ENCODE measurements around the gene KIF26B. TPM values are rescaled to one million over a fixed set of nuclear protein-coding genes. Genes with fewer than 3 reads are reported as not detected.

Gene KIF26B
- total and polyA plus RNA-seq, 10 of the 15 experiments (the other 5 are each of a cell fraction or from before 2014, with no cell fraction given), result 0.35 to 11.6 (median 2.2) TPM

GRCh38 chr1:245108246-245108645, 46.5 kb upstream of the KIF26B start:
- WGBS (ENCODE audit: insufficient coverage, insufficient replicate concordance, low lambda C conversion rate, missing lambda C conversion rate), result 6% methylated on average over 4 of the region's 4 CpGs
- POLR2A ChIA-PET, result no interaction called here

More at GRCh38 chr1:245108246-245108645, 46.5 kb upstream of the KIF26B start:
- no peak overlapping the region for H3K4me3 ChIP-seq
- BruUV-seq (replicated peaks), result no TSS peak
- H3K4me2 ChIP-seq (ENCODE audit: control insufficient read depth, insufficient read depth), result no peak overlapping the region
- H3K27ac ChIP-seq (ENCODE audit: control insufficient read depth, insufficient read depth), result no peak overlapping the region
- ATAC-seq (no peak), FAIRE-seq (no peak), DNase-seq (ENCODE audit: low read depth, low spot score) (no peak)
- no peaks in the 10 kb centered on the region for H3K9me3 ChIP-seq (replicated peaks; ENCODE audit: control insufficient read depth, insufficient read depth, low read length)
- in situ Hi-C loops (cut with MboI) (no loop called here), intact Hi-C loops (cut with micrococcal nuclease; ENCODE audit: unreplicated experiment) (no loop called here)
- RAD21 ChIA-PET (ENCODE audit: unreplicated experiment), result no interaction called here
- H3K79me2 ChIP-seq (ENCODE audit: control insufficient read depth, insufficient read depth, low read length), result no peaks in the 10 kb centered on the region
- H3K9ac ChIP-seq (ENCODE audit: control insufficient read depth, insufficient read depth, low read length), result no peak overlapping the region
- SMC1A ChIA-PET (ENCODE audit: uncharacterized antibody, unreplicated experiment), result no interaction called here
- H3K4me1 ChIP-seq (ENCODE audit: control insufficient read depth, insufficient read depth, low read length), result no peaks in the 10 kb centered on the region
- no peak overlapping the region for H2AFZ ChIP-seq (ENCODE audit: control insufficient read depth, low read depth, low read length)
- no peaks in the 10 kb centered on the region; a peak in 1 of 4 replicates for H3K27me3 ChIP-seq (replicated peaks in 1 of 2; ENCODE audit: control insufficient read depth in 2 of 2, insufficient read depth in 2 of 2, low read length in 1 of 2)
- no peaks in the 10 kb centered on the region for H4K20me1 ChIP-seq (ENCODE audit: control insufficient read depth, insufficient read depth)
- no peak for TF ChIP-seq RB1 (IDR thresholded peaks at IDR 0.05; ENCODE audit: borderline replicate concordance)
- no peak for TF ChIP-seq GATAD2B (conservative IDR thresholded peaks at IDR 0.05; ENCODE audit: low read depth)
- TF ChIP-seq RAD51 (IDR thresholded peaks at IDR 0.05), result no peak
- no peak for TF ChIP-seq CHD1 (IDR thresholded peaks at IDR 0.05; ENCODE audit: low read depth, low read length)
- TF ChIP-seq SP1 (IDR thresholded peaks at IDR 0.05; ENCODE audit: low read depth, low read length), result no peak
- TF ChIP-seq RCOR1 (conservative IDR thresholded peaks at IDR 0.05; ENCODE audit: low read depth, low read length), result no peak
- no peak for TF ChIP-seq SMAD1 (IDR thresholded peaks at IDR 0.05; ENCODE audit: low read depth, partially characterized antibody)
- no peak for TF ChIP-seq SREBF2 (IDR thresholded peaks at IDR 0.05; ENCODE audit: low read length)
- no peak for TF ChIP-seq SMC3 (IDR thresholded peaks at IDR 0.05; ENCODE audit: borderline replicate concordance, low read length)
- TF ChIP-seq HCFC1 (IDR thresholded peaks at IDR 0.05; ENCODE audit: low read length), result no peak
- TF ChIP-seq ZSCAN29 (IDR thresholded peaks at IDR 0.05), result no peak
- TF ChIP-seq ZNF687 (IDR thresholded peaks at IDR 0.05), result no peak
- TF ChIP-seq SMARCA5 (IDR thresholded peaks at IDR 0.05), result no peak
- TF ChIP-seq NR2C1 (IDR thresholded peaks at IDR 0.05), result no peak
- TF ChIP-seq BMI1 (IDR thresholded peaks at IDR 0.05; ENCODE audit: borderline replicate concordance), result no peak
- TF ChIP-seq CEBPZ (IDR thresholded peaks at IDR 0.05; ENCODE audit: low read depth, low read length), result no peak
- TF ChIP-seq ZBTB4 (CRISPR knock-in tag; IDR thresholded peaks at IDR 0.05), result no peak
- H3K36me3 ChIP-seq (ENCODE audit: control insufficient read depth in 2 of 2, insufficient read depth in 2 of 2, low read length in 1 of 2), result no peaks in the 10 kb centered on the region
- CTCF ChIA-PET, result no interaction called here
